Psoas muscle (tissue), 8 donors: ENCODE measurements around the gene SPIRE2. TPM values are rescaled to one million over a fixed set of nuclear protein-coding genes. Genes with fewer than 3 reads are reported as not detected.

Source experiments
- ATAC-seq, 4 donors: fragments of 200-7000 bp; cut with Tn5 transposase; one replicate each; pipeline ENCODE4 v1.9.1; 2020; ENCODE audit warnings: moderate library complexity in 3 of 4, mild to moderate bottlenecking in 2 of 4
- DNase-seq, 2 donors: peaks; one replicate each; pipeline ENCODE4 v3.0.0-alpha.2; 2020
- H3K27ac ChIP-seq: fragments of 200-600 bp; one replicate; pipeline ENCODE4 v1.8.0; 2022
- H3K27me3 ChIP-seq, 3 donors: fragments of 200-600 bp in 1 of 3; one replicate each; pipeline versions ENCODE4 v1.6.1 to v1.8.0; 2013 to 2022; ENCODE audit warnings: low read length in 2 of 3, mild to moderate bottlenecking in 2 of 3, moderate library complexity in 1 of 3; ENCODE audit not compliant: insufficient read depth in 3 of 3
- H3K36me3 ChIP-seq, 2 donors: fragments of 200-600 bp in 1 of 2; one replicate each; pipeline versions ENCODE4 v1.6.1 to v1.8.0; 2013 to 2022; ENCODE audit warnings: low read depth in 1 of 2, mild to moderate bottlenecking in 1 of 2, moderate library complexity in 1 of 2; ENCODE audit not compliant: insufficient read depth in 1 of 2
- H3K4me1 ChIP-seq: fragments of 200-600 bp; one replicate; pipeline ENCODE4 v1.8.0; 2022
- H3K4me3 ChIP-seq: fragments of 200-600 bp; one replicate; pipeline ENCODE4 v1.8.0; 2022; ENCODE audit warnings: mild to moderate bottlenecking
- H3K9me3 ChIP-seq: fragments of 200-600 bp; one replicate; pipeline ENCODE4 v1.8.0; 2022
- WGBS, 3 donors: extraction: QIAGEN DNeasy Blood & Tissue Kit; methylation state at CpG; one replicate each; pipeline versions ENCODE4 v1.1.6 to v1.1.7; 2013; 5-methylcytosine and 5-hydroxymethylcytosine counted together
- intact Hi-C, 2 donors: fragments of 100-400 bp; cut with DNase I; formaldehyde crosslinking; loops; one replicate each; pipeline versions ENCODE4 v1.11.0 to v1.14.2; 2022
- polyA plus RNA-seq, 3 donors: library from polyadenylated mRNA; stranded (reverse); fragments of 200-250 nt; gene quantifications; one replicate each; pipeline ENCODE4 v1.2.3, GENCODE V29; 2013
- total RNA-seq, 4 donors: library from RNA; stranded (reverse); fragmentation: NEBNext Ultra II Directional in 2 of 4; extraction: Animal tissue kit (Norgen Biotek cat#: 25700) in 2 of 4; gene quantifications; one replicate each; pipeline versions ENCODE4 v1.2.1 to v1.2.4, GENCODE V29; 2021 to 2023
- TF ChIP-seq, protein P1 (sequence below): fragments of 200-600 bp; IDR thresholded peaks from one replicate; pipeline ENCODE4 v1.8.0; 2022; ENCODE audit warnings: antibody characterized with exemption
- donor health status: healthy with polysubstance abuse.
- donor health status: DM: no; HTN: no; CAD: no; lungs with moderate emphysema.
- donor health status: Bipolar disorder and iron deficiency.
- donor health status: healthy.
- donor health status: DM: yes; HTN: yes; CAD: no.
- donor health status: DM: no; HTN: no; CAD: no.
- donor health status: DM: no; HTN: no; CAD: no.
- donor health status: DM: yes; HTN: yes; CAD: no.

The SPIRE2 gene
- total and polyA plus RNA-seq, 7 donors: 0.14 to 0.48 (median 0.25) TPM; not detected in 1

DNA sequence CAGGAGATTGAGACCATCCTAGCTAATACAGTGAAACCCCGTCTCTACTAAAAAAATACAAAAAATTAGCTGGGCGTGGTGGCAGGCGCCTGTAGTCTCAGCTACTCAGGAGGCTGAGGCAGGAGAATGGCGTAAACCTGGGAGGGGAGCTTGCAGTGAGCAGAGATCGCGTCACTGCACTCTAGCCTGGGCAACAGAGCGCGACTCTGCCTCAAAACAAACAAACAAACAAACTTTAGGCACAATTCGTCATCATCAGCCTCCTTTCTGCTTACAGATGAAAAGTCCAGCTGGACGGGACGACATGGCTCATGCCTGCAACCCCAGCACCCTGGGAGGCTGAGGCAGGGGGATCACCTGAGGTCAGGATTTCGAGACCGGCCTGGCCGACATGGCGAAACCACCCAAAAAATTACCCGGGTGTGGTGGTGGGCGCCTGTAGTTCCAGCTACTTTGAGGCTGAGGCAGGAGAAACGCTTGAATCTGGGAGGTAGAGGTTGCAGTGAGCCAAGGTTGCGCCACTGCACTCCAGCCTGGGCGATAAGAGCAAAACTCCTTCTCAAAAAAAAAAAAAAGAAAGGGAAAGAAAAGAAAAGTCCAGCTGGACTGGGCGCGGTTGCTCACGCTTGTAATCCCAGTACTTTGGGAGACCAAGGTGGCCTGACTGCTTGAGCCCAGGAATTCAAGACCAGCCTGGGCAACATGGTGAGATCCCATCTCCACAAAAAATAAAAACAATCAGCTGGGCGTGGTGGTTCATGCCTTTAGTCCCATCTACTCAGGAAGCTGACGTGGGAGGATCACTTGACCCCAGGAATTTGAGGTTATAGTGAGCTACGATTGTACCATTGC lies 1.5 kb upstream of the SPIRE2 start:
- intact Hi-C loops: no loop called here
- Histone ChIP-seq H3K4me1 (no peaks in the 10 kb centered on the region), H3K27me3 (peaks cover 0 to 27% (median 2%) of the 10 kb centered on the region in 3 donors), H3K9me3 (no peaks in the 10 kb centered on the region), H3K36me3 (no peaks in the 10 kb centered on the region), H3K27ac (no peak overlapping the region), H3K4me3 (no peak overlapping the region)
- WGBS, 3 donors: 79 to 84% (median 83%) methylated on average over 25 to 26 of the region's 26 CpGs
- TF ChIP-seq, protein P1, sequence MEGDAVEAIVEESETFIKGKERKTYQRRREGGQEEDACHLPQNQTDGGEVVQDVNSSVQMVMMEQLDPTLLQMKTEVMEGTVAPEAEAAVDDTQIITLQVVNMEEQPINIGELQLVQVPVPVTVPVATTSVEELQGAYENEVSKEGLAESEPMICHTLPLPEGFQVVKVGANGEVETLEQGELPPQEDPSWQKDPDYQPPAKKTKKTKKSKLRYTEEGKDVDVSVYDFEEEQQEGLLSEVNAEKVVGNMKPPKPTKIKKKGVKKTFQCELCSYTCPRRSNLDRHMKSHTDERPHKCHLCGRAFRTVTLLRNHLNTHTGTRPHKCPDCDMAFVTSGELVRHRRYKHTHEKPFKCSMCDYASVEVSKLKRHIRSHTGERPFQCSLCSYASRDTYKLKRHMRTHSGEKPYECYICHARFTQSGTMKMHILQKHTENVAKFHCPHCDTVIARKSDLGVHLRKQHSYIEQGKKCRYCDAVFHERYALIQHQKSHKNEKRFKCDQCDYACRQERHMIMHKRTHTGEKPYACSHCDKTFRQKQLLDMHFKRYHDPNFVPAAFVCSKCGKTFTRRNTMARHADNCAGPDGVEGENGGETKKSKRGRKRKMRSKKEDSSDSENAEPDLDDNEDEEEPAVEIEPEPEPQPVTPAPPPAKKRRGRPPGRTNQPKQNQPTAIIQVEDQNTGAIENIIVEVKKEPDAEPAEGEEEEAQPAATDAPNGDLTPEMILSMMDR: no peak
- DNase-seq (no peak), ATAC-seq (no peak)

DNA sequence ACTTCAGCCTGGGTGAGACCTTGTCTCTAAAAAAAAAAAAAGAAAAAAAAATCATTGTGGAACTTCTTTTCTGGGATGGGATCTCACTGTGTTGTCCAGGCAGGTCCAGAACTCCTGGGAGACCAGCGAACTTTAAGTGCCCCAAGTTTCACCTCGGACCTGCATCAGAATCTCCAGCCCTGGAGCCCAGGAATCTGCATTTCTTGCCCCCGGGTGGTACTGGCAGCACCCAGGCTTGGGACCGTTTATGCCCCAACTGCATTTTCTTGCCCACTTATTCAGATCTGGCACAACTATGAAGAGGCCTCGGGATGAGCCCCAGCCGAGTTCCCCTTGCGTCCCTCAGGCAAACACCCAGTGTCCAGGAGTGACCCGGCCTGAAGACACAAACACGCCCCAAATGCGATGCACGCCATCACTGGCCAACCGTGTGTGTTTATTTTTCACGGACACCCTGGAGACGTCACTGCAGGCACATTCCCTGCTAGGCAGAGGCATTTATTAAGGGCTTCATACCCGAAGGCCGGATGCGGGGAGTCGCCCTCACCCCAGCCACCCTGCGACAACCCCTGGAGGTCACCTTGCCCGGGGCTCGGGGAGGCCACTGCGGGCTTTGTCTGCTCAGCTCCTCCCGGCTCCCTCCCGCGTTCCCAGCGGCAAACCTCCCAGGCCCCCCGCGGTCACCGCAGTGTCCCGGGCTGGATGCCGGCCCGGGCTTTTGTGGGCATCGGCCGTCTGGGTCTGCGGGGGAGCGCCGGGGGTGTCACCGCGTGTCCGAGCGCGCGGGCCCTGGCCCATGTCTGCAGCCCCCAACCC lies 684 bp upstream of the SPIRE2 start:
- no peaks in the 10 kb centered on the region for H3K36me3 ChIP-seq
- peak overlapping the region; percentile 59 for H3K4me3 ChIP-seq
- no peaks in the 10 kb centered on the region for H3K4me1 ChIP-seq
- DNase-seq: peak; percentile 25 to 48
- TF ChIP-seq, protein P1: no peak
- no peak overlapping the region for H3K27ac ChIP-seq
- ATAC-seq: peak in 1 of 4 donors; percentile 27
- WGBS, 3 donors: 5% methylated on average over 33 to 43 of the region's 43 CpGs
- no peaks in the 10 kb centered on the region for H3K9me3 ChIP-seq
- H3K27me3 ChIP-seq: peaks cover 0 to 36% (median 2%) of the 10 kb centered on the region in 3 donors
- intact Hi-C loops: no loop called here

DNA sequence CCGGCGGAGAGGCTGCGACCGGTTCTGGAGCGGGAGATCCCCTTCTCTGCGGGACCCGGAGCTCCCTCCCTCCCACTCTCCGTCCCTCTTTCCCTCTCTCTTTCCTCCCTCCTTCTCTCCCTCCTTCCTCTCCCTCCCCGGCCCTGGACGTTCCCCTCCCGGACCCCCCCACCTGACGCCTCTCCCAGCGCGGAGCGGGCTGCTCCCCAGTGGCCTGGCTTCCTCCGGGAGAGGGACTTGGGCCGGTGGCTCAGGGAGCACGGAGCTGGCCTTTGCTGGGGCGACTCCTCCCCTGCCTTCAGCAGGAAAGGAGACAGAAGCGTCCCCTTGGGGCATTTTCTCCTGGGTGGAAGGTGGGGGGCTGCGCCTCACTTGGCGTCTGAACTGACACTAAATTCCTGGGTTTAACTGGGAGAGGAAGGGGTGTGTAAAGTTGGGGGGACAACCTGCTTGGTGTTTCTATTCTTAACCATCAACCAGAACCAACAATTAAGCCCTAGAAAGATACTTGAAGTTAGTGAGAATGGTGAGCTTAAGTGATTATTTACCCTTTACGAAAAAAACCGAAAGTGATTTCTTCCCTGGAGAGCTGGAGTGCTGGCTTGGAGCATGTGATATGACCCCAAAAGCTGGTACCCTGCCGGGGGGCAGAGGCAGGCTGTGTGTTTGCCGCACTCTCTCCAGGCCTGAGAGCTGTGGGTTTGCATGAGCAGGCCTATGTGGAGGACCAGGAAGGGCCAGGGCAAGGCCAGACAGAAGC lies 775 bp downstream of the SPIRE2 start:
- intact Hi-C loops: no loop called here
- Histone ChIP-seq H3K9me3 (no peaks in the 10 kb centered on the region), H3K4me1 (no peaks in the 10 kb centered on the region), H3K27me3 (peaks cover 0 to 37% (median 2%) of the 10 kb centered on the region in 3 donors), H3K4me3 (peak overlapping the region; percentile 46), H3K36me3 (no peaks in the 10 kb centered on the region), H3K27ac (no peak overlapping the region)
- ATAC-seq (peak in 1 of 4 donors; percentile 11), DNase-seq (no peak)
- TF ChIP-seq, protein P1: no peak
- WGBS, 3 donors: 11 to 12% (median 12%) methylated on average over 19 to 26 of the region's 26 CpGs

DNA sequence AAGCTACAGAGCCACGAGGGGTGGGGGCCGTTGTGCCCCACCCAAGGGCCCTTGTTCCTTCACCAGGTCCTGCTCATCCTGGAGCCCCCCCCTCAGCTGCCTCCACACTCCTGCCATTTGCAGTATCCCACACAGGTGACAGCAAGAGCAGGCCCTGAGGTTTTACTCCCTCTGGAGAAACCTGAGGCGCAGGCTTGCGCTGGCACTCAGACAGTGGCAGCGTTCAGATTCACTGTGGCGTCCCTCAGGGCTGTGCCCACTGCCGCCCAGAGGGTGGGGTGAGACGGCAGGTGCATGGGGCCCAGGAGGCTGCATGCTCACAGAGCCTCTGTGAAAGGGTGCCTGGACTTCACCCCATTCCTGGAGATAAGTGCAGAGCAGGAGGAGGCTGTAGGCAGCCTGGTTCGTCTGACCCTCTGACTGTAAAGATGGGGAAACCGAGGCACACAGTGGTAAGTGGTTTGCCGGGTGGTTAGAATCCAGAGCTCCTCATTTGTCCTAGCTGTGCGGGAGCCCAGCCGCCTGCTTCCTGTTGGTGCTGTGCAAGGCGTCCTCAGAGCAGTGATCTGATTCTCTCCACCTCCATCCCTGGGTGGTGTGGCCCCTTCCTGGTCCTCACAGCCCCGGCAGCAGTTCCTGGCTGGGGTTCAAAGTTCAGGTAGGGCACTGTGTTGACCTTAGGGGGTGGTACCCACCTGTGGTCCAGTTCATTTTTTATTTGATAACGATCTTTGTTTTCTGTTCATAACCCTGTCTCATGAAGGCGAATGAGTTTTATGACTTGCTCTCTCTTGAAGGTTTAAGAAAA lies 1.6 kb downstream of the SPIRE2 start:
- H3K36me3 ChIP-seq: no peaks in the 10 kb centered on the region
- peaks cover 0 to 37% (median 2%) of the 10 kb centered on the region in 3 donors for H3K27me3 ChIP-seq
- no peak overlapping the region for H3K4me3 ChIP-seq
- H3K9me3 ChIP-seq: no peaks in the 10 kb centered on the region
- no peak for ATAC-seq
- no peak for DNase-seq
- WGBS, 3 donors: 61 to 69% (median 63%) methylated on average over 17 of the region's 17 CpGs
- intact Hi-C loops: no loop called here
- no peak overlapping the region for H3K27ac ChIP-seq
- TF ChIP-seq, protein P1: no peak
- no peaks in the 10 kb centered on the region for H3K4me1 ChIP-seq
